Endometrial microvascular endothelial cells (primary cell): ENCODE measurements around the gene CYP4F8. TPM values are rescaled to one million over a fixed set of nuclear protein-coding genes. Genes with fewer than 3 reads are reported as not detected.
"Not testable (repeated sequence)": the region's sequence is repeated elsewhere in the genome, so short reads cannot be mapped to it uniquely, and the experiment has no call there.

Experiments used
- in situ Hi-C: cut with HindIII; loops from 2 replicates; pipeline ENCODE4 v1.10.0; 2017; ENCODE audit warnings: low sequenced_read_pairs, low pct_unique_long_range_greater_than_20kb; ENCODE audit errors: inconsistent ontology term
- total RNA-seq: library from RNA; depleted of rRNA; stranded (reverse); fragments of >200 nt; gene quantifications from one replicate; pipeline ENCODE4 v1.2.3, GENCODE V29; 2015; ENCODE audit errors: inconsistent ontology term

CYP4F8 gene
- total RNA-seq, 1 donor from 2014 or later, result not detected

- in situ Hi-C loops, result no loop called here
These were observed 57.7 kb downstream of the CYP4F8 start, which contains the start of gene CYP4F12 for GRCh38 chr19:15672580-15673175. Gene CYP4F12 (plus strand): TSS chr19:15673087. CDS start chr19:15673530, 443 bp downstream.

- in situ Hi-C loops, result no loop called here
These were observed 58.2 kb downstream of the CYP4F8 start for GRCh38 chr19:15673176-15673654.

DNA sequence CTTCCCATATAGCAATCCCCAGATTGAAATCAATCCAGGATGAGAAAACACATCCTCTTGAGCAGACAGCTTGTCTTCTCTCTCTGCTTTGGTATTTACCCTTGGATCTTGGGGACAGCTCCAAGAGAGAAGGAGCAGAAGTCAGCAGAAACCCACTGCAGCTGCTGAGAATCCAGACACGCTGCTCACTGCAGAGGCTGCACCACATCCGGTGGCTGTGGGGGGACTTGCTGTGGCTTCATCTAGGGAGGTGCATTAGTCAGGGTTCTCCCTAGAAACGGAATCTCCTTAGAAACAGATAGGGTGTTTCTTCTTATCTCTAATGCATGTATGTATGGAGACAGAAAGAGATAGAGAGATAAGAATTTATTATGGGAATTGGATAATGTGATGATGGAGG is 60.5 kb downstream of the CYP4F8 start:
- in situ Hi-C loops, result no loop called here

GRCh38 chr19:15679089-15679488 is 64.1 kb downstream of the CYP4F8 start:
- in situ Hi-C loops, result no loop called here

GRCh38 chr19:15679865-15680264 is 64.8 kb downstream of the CYP4F8 start:
- in situ Hi-C loops, result not testable (repeated sequence)

Other genes with a start within 250 kb of the CYP4F8 start
- 21.2 TPM for gene AKAP8, start 235.4 kb upstream of the CYP4F8 start, total RNA-seq
- 45.8 TPM for gene AKAP8L, start 196.2 kb upstream of the CYP4F8 start, total RNA-seq
- gene WIZ, start 165.3 kb upstream of the CYP4F8 start, total RNA-seq, result 46.6 TPM
- gene RASAL3, start 150.7 kb upstream of the CYP4F8 start, total RNA-seq, result 30.0 TPM
- not detected for gene PGLYRP2, start 135.7 kb upstream of the CYP4F8 start, total RNA-seq
- not detected for gene CYP4F22, start 106.7 kb upstream of the CYP4F8 start, total RNA-seq
- gene CYP4F3, start 25.7 kb downstream of the CYP4F8 start, total RNA-seq, result not detected
- not detected for gene CYP4F12, start 57.9 kb downstream of the CYP4F8 start, total RNA-seq
- not detected for gene OR10H2, start 112.8 kb downstream of the CYP4F8 start, total RNA-seq
- gene OR10H3, start 122.8 kb downstream of the CYP4F8 start, total RNA-seq, result not detected
- not detected for gene OR10H5, start 172.4 kb downstream of the CYP4F8 start, total RNA-seq
- gene OR10H1, start 200.4 kb downstream of the CYP4F8 start, total RNA-seq, result not detected